Stimulated activated CD8-positive, alpha-beta memory T cell treated with anti-CD3 and anti-CD28 coated beads, Interleukin-15, amount 100 ng/mL, for 24 hours (primary cell): ENCODE data around the gene SIK3.

Source experiments
- DNase-seq: peaks from one replicate; pipeline ENCODE4 v3.0.0-alpha.2; 2020; ENCODE audit warnings: low read depth

SIK3 gene

GRCh38 chr11:116895048-116895757 is 203.0 kb downstream of the SIK3 start:
- DNase-seq: no peak

- DNase-seq: no peak
Observed at GRCh38 chr11:116893906-116894305, 204.3 kb downstream of the SIK3 start.

- DNase-seq: no peak
Observed at GRCh38 chr11:116893437-116893836, 204.8 kb downstream of the SIK3 start.

GRCh38 chr11:116892374-116892773 is 205.9 kb downstream of the SIK3 start:
- DNase-seq: no peak

DNA sequence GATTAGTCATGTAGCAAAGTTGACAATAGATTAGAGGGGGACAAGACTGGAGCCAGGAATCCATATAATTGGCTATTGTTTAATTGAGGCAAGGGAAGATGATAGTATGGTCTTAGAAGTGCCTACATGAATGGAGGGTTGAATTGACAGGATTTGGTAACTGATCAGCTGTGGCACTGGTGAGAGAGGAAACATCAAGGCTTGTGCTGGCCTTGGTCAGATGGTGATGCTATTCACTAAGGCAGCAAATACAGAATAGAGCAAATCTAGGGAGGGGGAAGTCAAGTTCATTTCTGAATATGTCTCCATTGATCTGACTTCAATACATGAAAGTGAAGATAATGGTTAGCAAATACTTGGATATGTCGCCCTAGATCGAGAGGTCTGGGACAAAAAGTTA is 206.5 kb downstream of the SIK3 start:
- no peak for DNase-seq

- no peak for DNase-seq
Observed at GRCh38 chr11:116890607-116891006, 207.6 kb downstream of the SIK3 start.

DNA sequence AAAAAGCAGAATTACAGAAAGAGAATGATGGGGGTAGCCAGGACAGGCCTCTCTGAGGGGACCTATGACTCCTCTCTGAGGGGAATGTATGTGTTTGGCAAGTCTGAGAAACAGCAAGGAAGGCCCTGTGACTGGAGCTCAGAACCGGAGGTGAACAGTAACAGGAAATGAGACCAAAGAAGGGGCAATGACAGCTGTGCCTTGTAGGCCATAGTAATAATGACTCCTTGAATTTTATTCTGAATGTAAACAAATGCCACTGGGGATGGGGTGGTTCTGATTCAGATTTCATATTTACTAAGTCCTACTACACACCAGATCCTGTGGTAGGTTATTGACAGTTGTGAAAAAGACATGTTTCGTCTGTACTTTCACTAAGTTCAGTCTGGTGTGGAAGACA is 208.0 kb downstream of the SIK3 start:
- no peak for DNase-seq

GRCh38 chr11:116888884-116889549 is 209.2 kb downstream of the SIK3 start:
- DNase-seq: no peak

DNA sequence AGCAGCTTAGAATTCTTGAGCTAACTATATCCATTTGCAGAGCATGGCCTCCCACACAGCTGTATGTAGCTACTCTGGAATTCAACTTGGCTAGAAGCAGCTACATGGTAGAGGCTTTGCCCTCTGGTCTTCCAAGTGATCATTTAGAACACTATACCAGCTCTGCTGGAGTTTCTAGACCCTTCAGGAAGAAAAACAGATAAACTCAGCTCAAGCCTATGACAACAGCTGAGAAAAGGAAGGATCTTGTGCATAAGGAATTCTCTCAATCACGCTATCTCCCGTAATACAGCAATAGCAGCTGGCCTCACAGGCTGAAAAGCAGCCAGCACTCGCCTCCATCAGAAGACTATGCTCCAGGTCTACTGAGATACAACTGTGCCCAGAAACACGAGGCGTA is 210.2 kb downstream of the SIK3 start:
- DNase-seq: no peak

DNA sequence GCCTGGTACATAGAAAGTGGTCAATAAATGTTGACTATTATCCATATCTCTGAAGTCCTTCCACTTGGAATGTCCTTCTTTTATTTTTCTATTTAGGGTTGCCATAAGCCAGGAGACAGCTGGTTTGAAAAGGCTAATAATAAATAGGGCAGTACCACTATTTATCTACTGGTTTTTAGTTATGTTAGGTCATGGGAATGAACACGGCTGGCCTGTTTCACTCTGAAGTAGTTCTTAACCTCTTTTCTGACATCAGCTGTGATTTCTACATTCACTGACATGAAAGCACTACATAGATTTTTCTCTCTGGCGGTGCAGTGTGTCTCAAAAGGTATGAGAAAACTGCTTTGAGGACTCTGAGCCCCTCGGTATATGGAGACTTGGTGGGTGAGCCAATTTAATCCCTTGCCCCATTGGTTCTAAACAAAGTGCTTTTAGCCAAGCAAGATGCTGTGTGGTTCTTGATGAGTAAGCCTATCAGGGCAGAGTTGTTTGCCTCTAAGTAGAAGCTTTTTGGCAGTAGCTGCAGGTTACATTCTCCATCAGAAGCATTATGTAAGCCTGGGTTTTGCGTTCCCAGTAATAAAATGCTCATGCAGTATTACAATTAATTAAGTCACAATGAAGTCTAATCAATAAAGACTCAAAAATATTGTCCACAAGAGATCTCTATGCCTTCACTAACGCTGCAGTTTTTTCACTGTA is 212.1 kb downstream of the SIK3 start:
- no peak for DNase-seq

DNA sequence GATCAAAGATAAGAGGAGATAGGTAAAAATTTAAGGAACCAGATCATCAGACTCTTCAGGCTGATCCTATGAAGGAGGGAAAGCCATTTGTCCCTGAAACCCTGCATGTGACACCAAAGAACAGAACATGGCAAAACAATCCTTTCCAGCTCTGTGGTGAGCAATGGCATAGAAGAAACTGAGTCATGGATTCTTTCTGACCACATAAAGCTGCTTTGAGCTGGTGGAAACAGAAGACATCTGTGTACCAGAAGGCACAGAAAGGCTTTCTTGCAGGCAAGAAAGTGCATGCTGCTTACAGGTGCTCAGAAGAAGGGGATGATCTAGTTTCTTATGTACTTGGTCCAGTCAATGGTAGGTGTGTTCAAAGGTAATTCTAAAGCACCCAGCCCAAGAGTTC is 215.8 kb downstream of the SIK3 start:
- DNase-seq: no peak

DNA sequence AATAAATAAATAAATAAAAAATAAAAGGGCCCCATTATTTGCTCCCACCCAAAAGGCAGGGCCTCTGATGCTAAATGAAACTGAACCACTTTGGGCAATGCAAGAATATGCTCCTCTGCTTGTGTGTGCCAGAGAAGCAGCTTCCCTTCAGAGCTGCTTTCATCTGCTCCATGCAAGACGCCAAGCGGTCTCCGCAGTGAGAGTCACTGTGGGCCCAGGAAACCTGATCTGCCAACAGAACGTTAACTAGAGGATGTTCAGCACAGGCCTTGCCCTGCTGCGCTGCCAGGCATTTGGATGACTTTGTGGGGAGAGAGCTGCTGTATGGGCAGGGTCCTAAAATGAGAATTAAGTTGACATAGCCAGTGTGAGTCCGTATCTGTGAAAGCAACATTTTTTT is 217.1 kb downstream of the SIK3 start:
- DNase-seq: no peak

- no peak for DNase-seq
Observed at GRCh38 chr11:116879800-116880625, 218.2 kb downstream of the SIK3 start.

GRCh38 chr11:116876656-116877055 is 221.6 kb downstream of the SIK3 start:
- no peak for DNase-seq

DNA sequence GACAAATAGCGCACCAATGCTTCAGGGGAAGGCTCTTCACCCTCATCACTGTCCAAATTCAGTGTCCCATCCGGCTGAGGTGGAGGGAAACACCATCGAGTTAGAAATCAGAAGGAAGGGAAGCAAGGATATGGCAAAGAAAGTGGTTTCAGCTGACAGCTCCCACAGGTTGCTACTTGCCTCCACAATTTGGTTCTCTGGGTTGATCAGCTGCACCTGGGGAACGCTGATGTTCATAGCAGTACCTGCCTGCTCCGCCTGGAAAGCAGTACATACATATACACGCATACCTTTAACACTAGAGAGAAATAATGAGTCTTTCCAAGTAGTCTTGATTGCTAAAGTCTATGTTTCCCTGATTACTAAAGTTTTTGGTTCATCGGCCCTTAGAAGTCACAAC is 223.0 kb downstream of the SIK3 start:
- DNase-seq: no peak

- DNase-seq: no peak
Observed at GRCh38 chr11:116874251-116874650, 224.0 kb downstream of the SIK3 start.

DNA sequence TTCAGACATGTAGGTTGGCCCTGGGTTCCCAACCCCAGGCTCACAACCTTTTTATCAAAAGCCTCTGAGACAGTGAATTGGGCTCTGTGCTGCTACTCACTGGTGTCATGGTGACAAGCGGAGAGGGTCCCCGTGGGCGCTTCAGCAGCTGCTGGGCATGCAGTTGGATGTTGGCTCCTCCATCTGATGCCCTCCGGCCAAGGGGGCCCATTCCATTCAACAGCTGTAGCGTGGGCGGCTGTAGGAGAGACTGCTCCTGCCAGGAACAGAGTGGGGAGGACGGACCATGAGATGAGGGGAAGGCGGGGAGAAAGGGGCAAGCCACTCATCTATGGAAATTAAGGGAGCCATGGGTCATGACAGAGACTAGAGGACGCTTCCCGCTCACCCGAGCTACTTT is 224.8 kb downstream of the SIK3 start:
- DNase-seq: no peak

GRCh38 chr11:116871248-116871647 is 227.0 kb downstream of the SIK3 start:
- no peak for DNase-seq

- DNase-seq: no peak
Observed at GRCh38 chr11:116870054-116870453, 228.2 kb downstream of the SIK3 start.

DNA sequence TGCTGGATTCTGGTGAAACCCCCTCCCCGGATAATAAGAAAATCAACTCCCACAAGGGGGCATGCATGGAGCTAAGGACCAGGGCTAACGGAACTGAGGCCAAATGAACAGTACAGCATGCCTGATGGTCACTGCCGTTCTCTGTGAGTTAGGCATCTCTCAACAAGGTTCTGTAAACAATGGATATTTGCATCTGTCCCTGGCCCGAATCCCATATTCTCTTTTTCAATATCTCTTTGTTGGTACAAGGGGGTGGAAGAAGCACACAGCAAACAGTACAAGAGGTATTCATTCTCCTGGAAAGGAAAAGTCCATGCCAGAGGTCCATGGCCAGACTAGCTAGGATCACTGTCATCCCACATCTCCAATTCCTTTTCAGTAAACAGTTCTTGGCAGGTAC is 228.6 kb downstream of the SIK3 start:
- DNase-seq: no peak

- no peak for DNase-seq
Observed at GRCh38 chr11:116868066-116868465, 230.2 kb downstream of the SIK3 start.

DNA sequence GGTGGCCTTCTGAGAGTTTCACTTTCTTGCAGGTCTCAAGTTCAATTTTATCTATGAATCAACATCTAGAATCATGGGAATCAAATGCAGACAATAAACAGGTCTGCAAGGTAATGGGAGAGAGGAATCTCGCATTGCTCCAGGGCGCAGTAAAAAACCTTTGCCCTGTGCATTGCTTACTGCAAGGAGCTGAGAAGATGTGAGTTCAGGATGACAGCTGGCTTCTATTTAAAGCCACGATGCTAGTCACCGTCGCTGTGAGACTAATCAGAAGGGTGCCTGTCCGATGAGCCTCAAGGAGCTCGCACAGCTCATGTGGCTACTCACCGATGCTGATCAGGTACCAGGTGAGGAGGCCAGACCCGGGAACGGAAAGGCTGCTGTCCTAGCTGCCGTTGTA is 230.6 kb downstream of the SIK3 start:
- DNase-seq: no peak
